Measurements from ENCODE around the gene MRGPRD.

MRGPRD gene

GRCh38 chr11:68983801-68984200 lies 3.0 kb upstream of the MRGPRD start:
- no peak for DNase-seq (ENCODE audit: low read depth)
- TF ChIP-seq, protein P1, sequence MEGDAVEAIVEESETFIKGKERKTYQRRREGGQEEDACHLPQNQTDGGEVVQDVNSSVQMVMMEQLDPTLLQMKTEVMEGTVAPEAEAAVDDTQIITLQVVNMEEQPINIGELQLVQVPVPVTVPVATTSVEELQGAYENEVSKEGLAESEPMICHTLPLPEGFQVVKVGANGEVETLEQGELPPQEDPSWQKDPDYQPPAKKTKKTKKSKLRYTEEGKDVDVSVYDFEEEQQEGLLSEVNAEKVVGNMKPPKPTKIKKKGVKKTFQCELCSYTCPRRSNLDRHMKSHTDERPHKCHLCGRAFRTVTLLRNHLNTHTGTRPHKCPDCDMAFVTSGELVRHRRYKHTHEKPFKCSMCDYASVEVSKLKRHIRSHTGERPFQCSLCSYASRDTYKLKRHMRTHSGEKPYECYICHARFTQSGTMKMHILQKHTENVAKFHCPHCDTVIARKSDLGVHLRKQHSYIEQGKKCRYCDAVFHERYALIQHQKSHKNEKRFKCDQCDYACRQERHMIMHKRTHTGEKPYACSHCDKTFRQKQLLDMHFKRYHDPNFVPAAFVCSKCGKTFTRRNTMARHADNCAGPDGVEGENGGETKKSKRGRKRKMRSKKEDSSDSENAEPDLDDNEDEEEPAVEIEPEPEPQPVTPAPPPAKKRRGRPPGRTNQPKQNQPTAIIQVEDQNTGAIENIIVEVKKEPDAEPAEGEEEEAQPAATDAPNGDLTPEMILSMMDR (IDR thresholded peaks at IDR 0.05; ENCODE audit: low read depth, low read length) = no peak
- TF ChIP-seq MYC (IDR thresholded peaks at IDR 0.05; ENCODE audit: low read depth, low read length) (no peak), POLR2A (IDR thresholded peaks at IDR 0.05; ENCODE audit: extremely low read depth, insufficient read length) (no peak), MAX (IDR thresholded peaks at IDR 0.05; ENCODE audit: low read depth, low read length) (no peak)
- H3K4me3 ChIP-seq (ENCODE audit: low read depth, low read length) = no peak overlapping the region

- H3K4me3 ChIP-seq (ENCODE audit: low read depth, low read length) = no peak overlapping the region
- no peak for TF ChIP-seq MAX (IDR thresholded peaks at IDR 0.05; ENCODE audit: low read depth, low read length)
- TF ChIP-seq, protein P1 (IDR thresholded peaks at IDR 0.05; ENCODE audit: low read depth, low read length) = no peak
- no peak for TF ChIP-seq MYC (IDR thresholded peaks at IDR 0.05; ENCODE audit: low read depth, low read length)
- no peak for TF ChIP-seq POLR2A (IDR thresholded peaks at IDR 0.05; ENCODE audit: extremely low read depth, insufficient read length)
- DNase-seq (ENCODE audit: low read depth) = no peak
Observed at GRCh38 chr11:68982134-68982533, 1.3 kb upstream of the MRGPRD start.

GRCh38 chr11:68979931-68980775 lies 633 bp downstream of the MRGPRD start:
- DNase-seq (ENCODE audit: low read depth) = peak; percentile 47
- H3K4me3 ChIP-seq (ENCODE audit: low read depth, low read length) = no peak overlapping the region
- TF ChIP-seq MYC (IDR thresholded peaks at IDR 0.05; ENCODE audit: low read depth, low read length) = no peak
- TF ChIP-seq MAX (IDR thresholded peaks at IDR 0.05; ENCODE audit: low read depth, low read length) = no peak
- TF ChIP-seq POLR2A (IDR thresholded peaks at IDR 0.05; ENCODE audit: extremely low read depth, insufficient read length) = no peak
- TF ChIP-seq, protein P1 (IDR thresholded peaks at IDR 0.05; ENCODE audit: low read depth, low read length) = no peak

DNA sequence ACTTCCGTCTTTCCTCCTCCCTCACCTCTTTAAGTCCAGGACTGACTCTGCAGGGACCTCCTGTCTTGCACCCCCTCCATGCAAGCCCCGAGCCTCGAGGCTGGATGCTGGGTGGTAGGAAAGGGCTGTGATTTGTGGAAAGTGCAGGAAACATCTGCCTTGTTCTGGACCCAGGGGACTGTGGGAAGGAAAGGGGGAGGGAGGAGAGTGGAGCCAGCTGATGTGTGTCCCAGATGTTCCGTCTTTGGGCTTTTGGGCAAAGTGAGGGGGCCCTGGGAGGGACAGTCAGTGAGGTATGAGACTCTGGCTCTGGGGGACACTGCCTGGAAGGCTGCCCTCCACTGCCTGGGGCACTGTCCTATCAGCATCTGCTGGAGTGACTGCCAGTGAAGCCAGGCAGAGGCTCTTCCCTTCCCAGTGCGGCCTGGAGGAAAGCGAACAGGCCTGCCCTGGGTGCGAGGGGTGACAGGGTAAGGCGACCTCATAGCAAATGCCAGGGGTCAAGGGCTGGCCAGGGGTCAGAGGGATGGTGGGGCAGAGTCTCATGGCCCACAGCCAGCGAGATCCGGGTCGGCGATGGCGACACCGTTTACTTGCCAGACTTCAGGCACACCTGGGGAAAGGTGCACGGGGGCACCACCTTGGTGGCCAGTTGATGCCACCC lies 1.7 kb downstream of the MRGPRD start:
- H3K4me3 ChIP-seq (ENCODE audit: low read depth, low read length) = no peak overlapping the region
- no peak for DNase-seq (ENCODE audit: low read depth)
- TF ChIP-seq MYC (IDR thresholded peaks at IDR 0.05; ENCODE audit: low read depth, low read length) = no peak
- TF ChIP-seq, protein P1 (IDR thresholded peaks at IDR 0.05; ENCODE audit: low read depth, low read length) = no peak
- no peak for TF ChIP-seq POLR2A (IDR thresholded peaks at IDR 0.05; ENCODE audit: extremely low read depth, insufficient read length)
- no peak for TF ChIP-seq MAX (IDR thresholded peaks at IDR 0.05; ENCODE audit: low read depth, low read length)

GRCh38 chr11:68978626-68978930 lies 2.2 kb downstream of the MRGPRD start:
- DNase-seq (ENCODE audit: low read depth) = no peak
- TF ChIP-seq POLR2A (IDR thresholded peaks at IDR 0.05; ENCODE audit: extremely low read depth, insufficient read length) = no peak
- TF ChIP-seq, protein P1 (IDR thresholded peaks at IDR 0.05; ENCODE audit: low read depth, low read length) = no peak
- no peak for TF ChIP-seq MAX (IDR thresholded peaks at IDR 0.05; ENCODE audit: low read depth, low read length)
- H3K4me3 ChIP-seq (ENCODE audit: low read depth, low read length) = no peak overlapping the region
